ENCODE results near the gene MLPH.
"Not testable (repeated sequence)": the region's sequence is repeated elsewhere in the genome, so short reads cannot be mapped to it uniquely, and the experiment has no call there.

Gene MLPH

GRCh38 chr2:237594514-237594871 is 107.4 kb downstream of the MLPH start:
- Mint-ChIP-seq H3K4me1 (peaks cover 11% of the 10 kb centered on the region), H3K27me3 (no peaks in the 10 kb centered on the region), H3K27ac (no peak overlapping the region), H3K4me3 (no peak overlapping the region), H3K36me3 (no peaks in the 10 kb centered on the region), H3K9me3 (no peaks in the 10 kb centered on the region)
- DNase-seq (ENCODE audit: low spot score in 2 of 2) (no peak), ATAC-seq (ENCODE audit: low read depth) (no peak)

- H3K27ac Mint-ChIP-seq; H3K9me3 Mint-ChIP-seq; ATAC-seq (ENCODE audit: low read depth); DNase-seq (ENCODE audit: low spot score in 2 of 2); H3K4me1 Mint-ChIP-seq; H3K27me3 Mint-ChIP-seq; H3K36me3 Mint-ChIP-seq; H3K4me3 Mint-ChIP-seq: not testable (repeated sequence)
Measured at GRCh38 chr2:237595829-237596519, 108.9 kb downstream of the MLPH start.

- Mint-ChIP-seq H3K36me3 (no peaks in the 10 kb centered on the region), H3K4me3 (no peak overlapping the region), H3K27me3 (no peaks in the 10 kb centered on the region), H3K27ac (no peak overlapping the region), H3K9me3 (no peaks in the 10 kb centered on the region), H3K4me1 (peaks cover 4% of the 10 kb centered on the region)
- DNase-seq (ENCODE audit: low spot score in 2 of 2) (no peak), ATAC-seq (ENCODE audit: low read depth) (no peak)
Measured at GRCh38 chr2:237596520-237597195, 109.6 kb downstream of the MLPH start.

DNA sequence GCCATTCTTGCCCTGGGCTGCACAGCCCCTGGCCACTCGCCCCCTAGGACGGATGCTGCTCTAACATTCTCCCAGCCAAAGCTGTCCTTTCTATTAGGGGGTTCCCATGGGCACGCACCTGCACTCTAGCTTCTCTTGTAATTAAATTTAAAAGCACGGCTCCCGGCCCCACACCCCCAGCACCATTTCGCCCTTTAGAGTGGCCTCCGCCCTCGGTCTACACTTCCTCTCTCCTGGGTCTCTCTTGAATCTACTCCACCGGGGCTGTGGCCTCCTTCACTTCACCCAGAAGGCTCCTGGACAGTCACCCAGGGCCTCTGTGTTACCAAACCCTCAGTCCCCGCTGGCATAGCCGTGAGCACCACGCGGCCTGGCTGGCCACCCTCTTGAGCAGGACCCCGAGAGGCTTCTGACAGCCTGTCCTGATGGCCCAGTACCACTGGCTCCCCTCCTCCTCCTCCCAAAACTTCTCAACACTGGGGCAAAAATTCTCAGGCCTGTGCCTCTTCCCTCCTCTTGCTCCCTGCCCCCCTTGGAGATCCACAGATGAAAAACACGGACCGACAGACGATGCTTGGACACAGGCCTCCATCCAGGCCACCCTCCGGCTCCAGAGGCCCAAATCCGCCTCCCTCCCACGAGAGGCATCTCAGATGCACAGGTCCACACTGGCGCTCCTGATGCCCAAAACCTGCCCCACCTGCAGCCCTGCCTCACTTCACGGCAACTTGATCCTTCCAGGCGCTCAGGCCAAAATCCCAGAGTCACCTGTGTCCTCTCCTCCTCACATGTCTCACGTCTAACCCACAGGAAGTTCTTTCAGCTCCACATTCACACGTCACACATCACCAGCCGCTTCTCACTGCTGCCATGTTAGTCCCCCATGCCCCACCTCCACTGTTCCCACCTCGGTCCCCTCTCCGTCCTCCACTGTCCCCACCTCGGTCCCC is 110.4 kb downstream of the MLPH start:
- Mint-ChIP-seq H3K9me3 (no peaks in the 10 kb centered on the region), H3K27me3 (no peaks in the 10 kb centered on the region), H3K36me3 (no peaks in the 10 kb centered on the region), H3K4me1 (peaks cover 3% of the 10 kb centered on the region), H3K27ac (no peak overlapping the region), H3K4me3 (no peak overlapping the region)
- ATAC-seq (ENCODE audit: low read depth): no peak
- DNase-seq (ENCODE audit: low spot score in 2 of 2): no peak

GRCh38 chr2:237598468-237599208 is 111.6 kb downstream of the MLPH start:
- DNase-seq (ENCODE audit: low spot score in 2 of 2): no peak
- Mint-ChIP-seq H3K27me3 (no peaks in the 10 kb centered on the region), H3K4me3 (no peak overlapping the region), H3K4me1 (peaks cover 10% of the 10 kb centered on the region), H3K27ac (peak overlapping the region; percentile 29), H3K36me3 (no peaks in the 10 kb centered on the region), H3K9me3 (no peaks in the 10 kb centered on the region)
- ATAC-seq (ENCODE audit: low read depth): no peak

DNA sequence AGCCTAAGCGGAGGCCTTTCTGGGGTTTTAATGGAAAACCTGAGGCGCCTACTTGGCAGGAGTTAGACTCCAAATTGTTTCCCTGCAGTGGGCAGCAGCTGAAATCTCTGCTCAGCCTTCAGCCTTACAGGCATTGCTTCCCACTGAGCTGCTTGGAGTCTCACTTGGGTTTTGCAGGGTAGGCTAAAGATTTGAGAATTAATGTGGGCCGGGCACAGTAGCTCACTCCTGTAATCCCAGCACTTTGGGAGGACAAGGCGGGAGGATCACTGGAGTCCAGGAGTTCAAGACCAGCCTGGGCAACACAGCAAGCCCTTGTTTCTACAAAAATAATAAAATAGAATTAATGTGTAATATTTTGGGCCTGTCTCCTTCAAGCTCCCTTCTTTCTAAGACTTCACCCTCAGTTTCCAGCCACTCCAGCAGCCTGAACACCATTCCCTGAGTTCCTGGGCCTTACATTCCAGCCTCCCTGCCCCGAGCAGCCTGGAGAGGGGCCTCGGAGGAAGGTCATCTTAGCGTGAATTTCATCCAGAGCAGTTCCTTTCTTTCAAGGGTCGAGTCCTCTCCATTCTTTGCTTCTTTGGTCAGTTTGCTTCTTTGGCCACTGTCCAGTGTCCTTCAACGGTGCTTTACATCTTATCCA is 112.5 kb downstream of the MLPH start:
- no peaks in the 10 kb centered on the region for H3K36me3 Mint-ChIP-seq
- DNase-seq (ENCODE audit: low spot score in 2 of 2) (no peak), ATAC-seq (ENCODE audit: low read depth) (no peak)
- H3K9me3 Mint-ChIP-seq: no peaks in the 10 kb centered on the region
- peaks cover 11% of the 10 kb centered on the region for H3K4me1 Mint-ChIP-seq
- H3K27me3 Mint-ChIP-seq: no peaks in the 10 kb centered on the region
- no peak overlapping the region for H3K27ac Mint-ChIP-seq
- no peak overlapping the region for H3K4me3 Mint-ChIP-seq

- no peaks in the 10 kb centered on the region for H3K9me3 Mint-ChIP-seq
- ATAC-seq (ENCODE audit: low read depth): no peak
- H3K27me3 Mint-ChIP-seq: no peaks in the 10 kb centered on the region
- H3K36me3 Mint-ChIP-seq: no peaks in the 10 kb centered on the region
- peak overlapping the region; percentile 91 for H3K27ac Mint-ChIP-seq
- no peak overlapping the region for H3K4me3 Mint-ChIP-seq
- no peak for DNase-seq (ENCODE audit: low spot score in 2 of 2)
- peaks cover 11% of the 10 kb centered on the region for H3K4me1 Mint-ChIP-seq
Measured at GRCh38 chr2:237600205-237600846, 113.3 kb downstream of the MLPH start.

GRCh38 chr2:237601453-237602116 is 114.5 kb downstream of the MLPH start:
- Mint-ChIP-seq H3K9me3 (no peaks in the 10 kb centered on the region), H3K4me3 (no peak overlapping the region), H3K27ac (peak overlapping the region; percentile 91), H3K36me3 (no peaks in the 10 kb centered on the region), H3K4me1 (peaks cover 11% of the 10 kb centered on the region), H3K27me3 (no peaks in the 10 kb centered on the region)
- DNase-seq (ENCODE audit: low spot score in 2 of 2) (no peak), ATAC-seq (ENCODE audit: low read depth) (no peak)

DNA sequence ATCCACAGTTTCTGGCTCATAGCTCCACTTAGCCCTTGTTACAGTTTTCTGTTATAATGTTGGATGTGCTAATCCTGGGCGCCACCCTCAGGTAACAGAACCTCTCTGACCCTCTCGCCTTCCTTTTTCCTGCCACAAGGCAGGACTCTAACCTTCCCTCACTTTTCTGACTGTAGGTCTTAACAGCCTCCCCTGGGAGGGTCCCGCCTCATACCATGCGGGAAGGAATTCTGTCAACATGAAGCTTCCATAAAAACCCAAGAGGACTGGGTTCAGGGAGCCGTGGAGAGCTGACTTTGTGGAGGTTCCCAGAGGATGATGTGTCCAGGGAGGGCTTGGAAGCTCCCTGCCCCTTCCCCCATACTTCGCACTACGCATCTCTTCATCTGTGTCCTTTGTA is 115.4 kb downstream of the MLPH start:
- no peaks in the 10 kb centered on the region for H3K36me3 Mint-ChIP-seq
- H3K9me3 Mint-ChIP-seq: no peaks in the 10 kb centered on the region
- DNase-seq (ENCODE audit: low spot score in 2 of 2) (no peak), ATAC-seq (ENCODE audit: low read depth) (no peak)
- H3K27me3 Mint-ChIP-seq: no peaks in the 10 kb centered on the region
- H3K4me1 Mint-ChIP-seq: peaks cover 11% of the 10 kb centered on the region
- H3K27ac Mint-ChIP-seq: peak overlapping the region; percentile 91
- no peak overlapping the region for H3K4me3 Mint-ChIP-seq

GRCh38 chr2:237603049-237603717 is 116.1 kb downstream of the MLPH start:
- Mint-ChIP-seq H3K27ac (peak overlapping the region; percentile 91), H3K9me3 (no peaks in the 10 kb centered on the region), H3K4me1 (peaks cover 11% of the 10 kb centered on the region), H3K27me3 (peaks cover 6% of the 10 kb centered on the region), H3K36me3 (no peaks in the 10 kb centered on the region), H3K4me3 (peak overlapping the region; percentile 66)
- DNase-seq (ENCODE audit: low spot score in 2 of 2) (no peak), ATAC-seq (ENCODE audit: low read depth) (no peak)

DNA sequence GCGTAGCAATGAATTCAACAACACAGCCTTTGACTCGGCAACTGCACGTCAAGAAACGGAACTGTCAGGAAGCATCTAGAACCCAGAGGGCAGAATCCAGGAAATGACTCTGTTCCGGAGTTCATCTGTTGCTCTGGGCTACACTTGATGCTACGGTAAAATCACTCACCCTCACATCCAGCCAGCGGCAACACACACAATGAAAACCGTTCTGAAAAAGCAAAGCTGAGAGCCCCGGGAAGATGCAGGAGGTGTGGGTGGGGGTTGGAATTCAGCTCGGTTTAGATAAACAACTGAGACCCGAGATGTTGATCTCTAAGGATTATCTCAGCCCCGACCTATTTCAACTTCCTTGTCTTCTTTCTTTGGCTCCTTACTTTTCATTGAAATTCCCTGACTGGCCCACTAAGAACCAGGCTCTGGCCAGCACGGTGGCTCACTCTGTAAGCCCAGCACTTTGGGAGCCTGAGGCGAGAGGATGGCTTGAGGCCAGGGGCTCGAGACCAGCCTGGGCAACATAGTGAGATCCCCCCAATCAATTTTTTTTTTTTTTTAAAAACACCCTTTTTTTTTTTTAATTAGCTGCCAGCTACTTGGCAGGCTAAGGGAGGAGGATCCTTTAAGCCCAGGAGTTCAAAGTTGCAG is 116.8 kb downstream of the MLPH start:
- Mint-ChIP-seq H3K4me1 (peaks cover 11% of the 10 kb centered on the region), H3K27me3 (peaks cover 10% of the 10 kb centered on the region), H3K36me3 (no peaks in the 10 kb centered on the region), H3K4me3 (peak overlapping the region; percentile 66), H3K27ac (peak overlapping the region; percentile 91), H3K9me3 (no peaks in the 10 kb centered on the region)
- peak; percentile 49 to 65 for DNase-seq (ENCODE audit: low spot score in 2 of 2)
- peak; percentile 97 for ATAC-seq (ENCODE audit: low read depth)

DNA sequence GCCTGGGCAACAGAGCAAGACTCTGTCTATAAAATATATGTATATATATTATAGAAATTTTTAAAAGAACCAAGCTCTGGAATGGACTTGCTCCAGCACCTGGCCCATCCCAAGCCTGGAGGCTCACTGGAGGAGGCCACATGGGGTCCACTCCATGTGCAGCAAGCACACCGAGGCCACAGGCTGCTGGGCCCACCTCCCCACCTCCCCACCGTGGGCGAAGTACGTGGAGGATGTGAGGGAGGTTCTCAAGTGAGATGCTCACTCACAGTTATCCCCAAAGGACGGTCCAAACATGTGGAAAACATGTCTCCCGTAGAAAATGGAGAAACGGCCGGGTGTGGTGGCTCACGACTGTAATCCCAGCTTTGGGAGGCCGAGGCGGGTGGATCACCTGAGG is 117.3 kb downstream of the MLPH start:
- DNase-seq (ENCODE audit: low spot score in 2 of 2) (no peak), ATAC-seq (ENCODE audit: low read depth) (no peak)
- H3K4me3 Mint-ChIP-seq: no peak overlapping the region
- no peaks in the 10 kb centered on the region for H3K9me3 Mint-ChIP-seq
- peak overlapping the region; percentile 91 for H3K27ac Mint-ChIP-seq
- H3K4me1 Mint-ChIP-seq: peaks cover 11% of the 10 kb centered on the region
- no peaks in the 10 kb centered on the region for H3K36me3 Mint-ChIP-seq
- peaks cover 10% of the 10 kb centered on the region for H3K27me3 Mint-ChIP-seq
